ENCODE data around the gene AGXT2.

- TF ChIP-seq CTCF (IDR thresholded peaks at IDR 0.05; ENCODE audit: low read depth, low read length) (no peak), POLR2A (IDR thresholded peaks at IDR 0.05; ENCODE audit: extremely low read depth, insufficient read length) (no peak), MYC (IDR thresholded peaks at IDR 0.05; ENCODE audit: low read depth, low read length) (no peak)
Observed at GRCh38 chr5:34968258-34968657, 79.5 kb downstream of the AGXT2 start.
